M059J (cell line): ENCODE results near the gene HHATL. TPM values are rescaled to one million over a fixed set of nuclear protein-coding genes. Genes with fewer than 3 reads are reported as not detected.

Experiments used
- DNase-seq: peaks from one replicate; pipeline ENCODE4 v3.0.0-alpha.2; 2012; ENCODE audit warnings: low read depth
- total RNA-seq: library from RNA; depleted of rRNA; stranded (reverse); fragments of >200 nt; shearing (Covaris generic); gene quantifications from 2 replicates; pipeline ENCODE4 v1.2.3, GENCODE V29; 2014

Gene HHATL
- total RNA-seq, 1 experiment from 2014 or later, result not detected

DNA sequence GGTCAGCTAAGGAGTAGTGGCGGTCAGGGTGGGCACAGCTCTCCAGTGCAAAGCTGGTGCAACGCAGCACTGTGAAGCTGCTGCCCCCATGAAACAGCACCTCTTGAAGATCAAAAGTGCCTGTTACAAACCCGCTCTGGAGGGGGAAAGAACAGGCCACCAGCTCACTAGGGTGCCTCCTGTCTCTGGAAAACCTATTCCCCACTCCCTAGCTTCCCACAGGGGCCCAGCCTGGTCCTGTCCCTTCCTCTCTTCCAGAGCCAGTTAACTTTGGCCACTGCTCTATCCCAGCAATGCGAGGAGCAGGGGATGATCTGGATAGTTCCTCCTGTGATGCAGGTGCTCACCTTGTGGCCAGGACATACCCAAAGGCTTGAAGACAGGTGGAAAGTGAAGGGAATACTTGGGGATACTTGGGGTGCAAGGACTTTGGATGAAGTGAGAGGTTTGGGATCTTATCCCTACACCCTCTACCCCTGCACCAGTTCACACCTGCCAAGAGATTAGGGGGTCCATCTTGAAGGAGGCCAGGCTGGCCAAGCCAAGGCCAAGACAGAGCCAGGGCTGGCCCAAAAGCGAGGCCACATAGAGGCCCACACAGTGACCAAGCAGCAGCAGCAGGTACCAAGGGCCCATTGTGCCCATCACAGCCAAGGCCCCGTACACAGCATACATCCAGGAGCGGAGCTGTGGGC is 4.2 kb downstream of the HHATL start:
- no peak for DNase-seq

DNA sequence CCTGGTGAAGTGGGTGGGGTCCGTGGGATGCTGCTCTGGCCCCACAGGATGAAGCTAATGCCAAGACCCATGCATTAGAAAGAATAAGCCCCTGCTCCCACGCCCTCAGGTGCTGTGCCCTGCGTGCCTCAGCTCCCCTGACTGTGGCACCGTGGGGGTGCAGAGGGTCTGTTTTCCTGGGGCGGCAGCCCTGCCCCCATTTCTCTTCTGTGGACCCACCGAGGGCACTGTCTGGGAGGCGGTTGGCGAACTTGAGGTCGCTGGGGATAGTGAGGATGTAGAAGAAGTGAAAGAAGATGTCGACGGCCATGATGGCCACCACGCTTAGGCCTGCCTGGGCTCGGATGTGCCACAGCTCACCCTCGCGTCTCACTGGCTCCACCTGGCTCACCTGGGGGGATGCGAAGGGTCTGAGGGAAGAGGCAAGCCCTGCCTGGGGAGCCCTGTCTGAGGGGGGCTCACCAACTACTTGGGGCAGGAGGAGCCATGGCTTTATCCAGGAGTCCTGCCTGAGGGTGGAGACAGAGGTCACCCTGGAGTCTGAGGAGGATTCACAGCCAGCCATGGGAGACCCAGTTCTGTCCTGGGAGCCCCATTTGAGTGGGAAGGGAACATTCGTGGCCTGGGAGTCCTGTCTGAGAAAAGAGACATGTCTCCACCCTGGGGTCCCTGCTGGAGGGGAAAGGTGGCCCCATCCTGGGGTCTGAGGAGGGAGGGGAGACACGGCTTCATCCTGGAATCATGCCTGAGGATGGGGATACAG is 5.1 kb downstream of the HHATL start:
- no peak for DNase-seq

DNA sequence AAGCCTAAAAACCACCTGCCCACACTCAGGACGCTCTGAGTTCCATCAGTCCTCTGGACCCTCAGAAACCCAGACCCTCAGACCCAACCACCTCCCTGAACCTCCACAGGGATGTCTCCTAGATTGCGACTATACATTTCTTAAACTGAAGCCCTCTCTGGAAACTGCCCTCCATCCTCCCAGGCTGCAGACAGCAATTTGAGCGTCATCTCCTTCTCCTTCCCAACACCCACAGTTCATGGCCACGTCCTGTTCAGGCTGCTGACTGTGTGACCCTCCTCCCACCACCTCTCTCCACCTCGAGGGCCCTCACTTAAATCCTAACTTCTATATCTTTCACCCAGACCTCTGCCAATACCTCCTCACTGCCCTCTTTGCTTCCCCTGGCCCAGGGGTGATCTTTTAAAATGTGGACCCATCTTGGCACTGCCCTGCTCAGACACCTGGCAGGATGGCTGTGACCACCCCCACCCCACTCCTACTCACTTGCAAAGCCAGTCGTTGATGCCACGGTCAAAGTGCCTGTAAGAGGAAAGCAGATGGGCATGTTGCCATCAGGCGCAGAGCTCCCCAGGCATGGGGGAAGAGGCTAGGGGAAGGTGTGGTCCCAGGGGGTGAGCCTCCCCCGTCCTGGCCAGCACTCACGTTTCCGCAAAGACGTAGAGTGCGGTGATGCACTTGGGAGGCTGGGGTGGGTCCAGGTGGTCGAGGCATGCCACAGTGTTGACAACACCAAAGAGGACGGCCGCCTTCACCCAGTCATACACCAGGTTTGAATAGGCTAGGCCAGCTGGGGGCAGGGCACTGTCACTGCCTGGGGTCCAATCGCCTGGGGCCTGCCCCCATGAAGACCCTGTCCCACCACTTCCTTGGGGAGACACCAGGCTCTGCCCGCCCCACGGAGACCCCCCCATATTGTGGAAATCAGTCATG is 6.0 kb downstream of the HHATL start:
- no peak for DNase-seq

DNA sequence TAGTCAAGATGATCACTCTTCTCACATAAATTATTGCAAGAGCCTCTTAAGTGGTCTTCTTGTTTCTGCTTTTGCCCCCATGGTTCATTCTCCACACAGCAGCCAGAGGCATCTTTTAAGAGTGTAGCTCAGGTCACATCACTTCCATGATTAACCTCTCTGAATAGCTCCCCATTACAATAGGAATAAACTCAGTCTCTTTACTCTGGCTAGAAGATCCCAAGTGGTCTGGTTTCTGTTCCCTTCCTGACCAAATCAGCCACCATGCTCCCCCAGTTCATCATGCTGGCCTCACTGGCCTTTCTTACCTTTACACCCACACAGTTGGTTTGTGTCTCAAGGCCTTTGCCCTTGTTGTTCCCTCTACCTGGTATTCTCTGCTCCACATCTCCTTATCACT is 8.2 kb downstream of the HHATL start:
- DNase-seq, result no peak

DNA sequence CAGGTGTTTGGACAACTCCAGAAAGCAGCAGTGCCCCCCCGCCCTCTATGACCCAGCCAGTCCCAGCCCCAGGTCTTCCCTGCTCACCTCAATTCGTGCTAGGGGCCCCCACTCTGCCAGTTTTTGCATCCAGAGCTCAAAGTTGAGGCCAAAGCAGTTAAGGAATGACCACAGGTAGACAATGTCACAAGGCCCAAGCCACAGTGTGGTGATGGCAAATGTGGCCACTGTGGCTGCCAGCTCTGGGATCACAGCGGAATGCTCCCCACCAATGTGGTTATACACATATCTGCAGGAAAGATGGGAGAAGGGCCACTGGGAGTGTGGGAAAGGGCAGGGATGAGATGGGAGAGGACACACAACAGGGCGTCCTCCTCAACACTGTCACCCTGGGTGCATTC is 9.1 kb downstream of the HHATL start:
- DNase-seq, result no peak

DNA sequence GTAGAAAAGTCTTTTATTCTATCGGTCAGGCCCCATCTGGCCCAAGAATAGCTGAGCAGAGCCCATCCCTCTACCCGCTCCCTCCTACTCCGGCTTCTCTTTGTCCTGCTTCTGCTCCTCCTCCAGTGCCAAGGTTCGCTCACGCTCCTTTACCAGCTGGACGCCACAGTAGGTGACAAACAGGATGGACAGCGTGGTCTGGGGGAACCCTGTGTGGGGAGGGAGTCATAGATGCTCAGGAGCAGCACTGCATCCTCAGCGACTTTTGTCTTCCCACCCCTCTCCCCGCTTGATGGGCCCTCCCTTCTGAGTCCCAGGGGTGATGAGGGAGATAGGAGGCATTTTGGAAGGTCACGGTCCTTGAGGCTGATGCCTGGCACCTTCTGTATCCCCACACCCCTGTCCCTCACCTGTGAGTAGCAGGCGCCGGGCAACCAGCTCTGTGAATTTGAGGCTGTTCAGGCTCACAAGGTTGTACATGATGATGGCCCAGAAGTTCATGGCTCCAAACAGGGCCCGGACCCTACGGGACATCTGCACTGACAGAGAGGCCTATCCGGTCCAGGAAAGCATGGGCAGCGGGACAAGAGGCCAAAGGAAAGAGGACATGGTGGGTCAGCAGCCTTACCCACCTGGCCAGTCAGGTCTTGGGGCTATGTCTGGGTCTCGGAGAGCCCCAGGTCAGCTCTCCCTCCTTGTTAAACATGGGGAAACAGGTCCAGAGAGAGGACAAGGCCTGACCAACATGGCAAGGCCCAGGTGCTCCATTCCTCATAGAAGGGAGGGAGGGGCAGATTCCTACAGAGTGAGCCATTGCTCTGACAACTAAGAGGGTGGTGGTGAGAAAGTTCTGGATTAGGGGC is 9.7 kb downstream of the HHATL start:
- no peak for DNase-seq

DNA sequence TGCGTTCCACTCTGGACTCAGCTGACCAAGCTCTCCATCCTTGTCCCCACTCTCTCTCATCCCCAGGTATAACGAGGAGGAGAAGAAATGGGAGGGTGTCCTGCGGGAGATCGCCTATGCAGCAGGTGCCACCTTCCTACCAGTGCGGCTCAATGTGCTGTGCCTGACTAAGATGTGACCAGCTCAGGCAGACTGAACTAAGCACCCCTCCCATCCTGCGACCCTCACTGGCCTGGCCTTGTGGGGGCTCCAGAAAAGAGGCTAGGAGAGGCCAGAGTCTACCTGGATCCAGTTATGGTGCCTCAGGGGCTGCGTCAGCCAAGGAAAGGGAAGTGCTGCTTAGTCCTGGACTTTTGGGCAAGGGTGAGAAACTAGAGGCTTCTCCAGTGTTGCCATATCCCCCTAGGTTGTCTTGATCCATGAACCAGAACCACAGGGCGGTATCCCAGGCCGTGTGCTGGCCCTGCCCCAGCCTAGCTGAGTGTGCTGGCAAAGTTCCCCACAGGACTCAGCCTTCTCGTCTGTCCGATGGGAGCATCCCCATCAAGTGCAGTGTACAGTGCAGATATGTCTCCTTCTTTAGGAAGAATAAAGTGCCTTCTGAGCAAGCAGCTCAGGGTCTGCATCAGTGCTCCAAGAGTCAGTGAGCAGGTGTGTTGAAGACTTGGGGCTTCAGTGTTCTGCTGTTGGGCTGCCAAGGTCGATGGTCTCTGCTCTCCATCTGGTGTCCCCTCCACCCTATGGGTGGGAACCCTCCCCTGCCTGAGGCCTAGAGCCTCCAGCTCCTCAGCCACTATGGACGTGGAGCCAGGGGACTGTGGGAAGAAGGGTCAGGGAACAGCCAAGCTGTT is 10.6 kb downstream of the HHATL start:
- no peak for DNase-seq

DNA sequence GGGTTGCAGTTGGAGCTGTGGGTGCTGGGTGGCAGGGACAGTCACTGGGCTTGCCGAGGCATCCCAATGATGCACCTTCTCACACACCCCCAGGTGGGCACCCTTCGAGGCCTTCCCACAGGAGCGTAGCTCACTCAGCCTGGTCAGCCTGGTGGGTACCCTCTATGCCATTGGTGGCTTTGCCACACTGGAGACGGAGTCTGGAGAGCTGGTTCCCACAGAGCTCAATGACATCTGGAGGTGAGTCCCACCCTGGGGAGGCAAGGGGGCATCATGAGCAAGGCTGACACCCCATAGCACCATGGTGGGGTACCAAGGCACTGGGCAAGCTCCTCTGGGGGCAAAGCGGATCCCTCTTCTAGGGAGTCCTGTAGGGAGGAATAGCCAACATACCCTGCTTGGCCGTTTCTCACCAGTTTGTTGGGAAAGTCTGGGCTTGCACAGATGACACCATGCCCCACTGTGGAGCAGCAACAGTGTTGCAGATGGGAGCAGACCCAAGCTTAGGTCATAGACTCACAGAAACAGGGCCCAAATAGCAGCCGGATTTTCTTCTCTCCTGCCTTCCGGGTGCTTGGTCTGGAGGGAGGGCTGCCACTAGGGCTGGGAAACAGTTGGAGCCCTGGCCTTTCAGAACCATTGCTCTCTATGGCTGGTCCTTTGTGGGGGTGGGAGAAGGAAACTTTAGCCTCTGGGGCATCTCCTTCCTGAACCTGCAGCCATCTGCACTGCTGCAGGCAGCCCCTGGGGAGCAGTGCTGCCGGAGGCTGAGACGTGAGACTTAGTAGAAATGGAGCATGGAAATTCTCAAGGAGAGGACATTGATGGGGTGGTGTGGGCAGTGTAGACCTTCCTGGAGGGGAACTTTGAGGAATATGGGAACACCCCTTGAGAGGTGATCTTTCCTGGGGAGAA is 11.6 kb downstream of the HHATL start:
- no peak for DNase-seq

DNA sequence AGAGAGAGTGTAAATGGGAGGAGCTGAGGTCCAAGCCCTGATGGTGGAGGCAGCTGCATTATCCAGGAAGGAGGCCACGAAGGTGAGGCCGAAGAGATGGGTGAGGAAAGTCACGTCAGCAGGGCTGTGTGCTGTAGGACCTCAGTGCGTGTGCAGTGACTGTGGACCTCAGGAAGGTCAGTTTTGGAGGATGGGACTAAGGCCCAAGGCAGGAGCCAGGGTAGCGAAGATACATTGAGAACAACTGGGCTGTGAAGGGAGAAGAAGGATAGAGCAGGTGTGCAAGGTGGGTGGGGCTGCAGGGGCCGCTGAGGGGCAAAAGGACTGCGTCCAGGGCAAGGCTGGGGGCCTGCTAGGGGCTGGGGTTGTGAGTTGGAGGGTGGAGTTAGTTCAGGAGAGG is 12.4 kb downstream of the HHATL start:
- no peak for DNase-seq

DNA sequence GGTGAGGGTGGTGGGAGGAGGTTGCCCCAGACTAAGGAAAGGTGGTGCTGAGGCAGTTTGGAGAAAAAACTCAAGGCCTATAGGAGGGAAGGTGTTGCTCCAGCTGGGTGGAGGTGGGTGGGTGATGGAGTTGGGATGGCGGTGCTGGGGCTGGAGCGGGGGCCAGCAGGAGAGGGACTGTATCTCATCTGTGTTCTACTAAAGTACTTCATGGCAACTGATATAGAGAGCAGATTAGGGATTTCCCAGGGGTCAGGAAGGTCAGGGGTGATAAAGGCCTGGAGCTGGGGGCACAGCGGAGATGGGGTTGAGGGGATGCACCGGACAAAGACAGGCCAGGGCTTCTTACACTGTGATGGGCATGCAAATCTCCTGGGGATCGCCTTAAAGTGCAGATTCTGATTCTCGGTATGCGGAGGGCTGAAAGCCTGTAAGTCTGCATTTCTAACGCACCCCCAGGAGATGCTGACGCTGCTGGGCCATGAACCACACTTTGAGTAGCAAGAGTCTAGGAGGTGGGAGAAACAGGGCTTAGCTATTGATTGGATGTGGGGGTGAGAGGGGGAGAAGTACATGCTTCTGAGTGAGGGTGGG is 13.1 kb downstream of the HHATL start:
- DNase-seq, result no peak

DNA sequence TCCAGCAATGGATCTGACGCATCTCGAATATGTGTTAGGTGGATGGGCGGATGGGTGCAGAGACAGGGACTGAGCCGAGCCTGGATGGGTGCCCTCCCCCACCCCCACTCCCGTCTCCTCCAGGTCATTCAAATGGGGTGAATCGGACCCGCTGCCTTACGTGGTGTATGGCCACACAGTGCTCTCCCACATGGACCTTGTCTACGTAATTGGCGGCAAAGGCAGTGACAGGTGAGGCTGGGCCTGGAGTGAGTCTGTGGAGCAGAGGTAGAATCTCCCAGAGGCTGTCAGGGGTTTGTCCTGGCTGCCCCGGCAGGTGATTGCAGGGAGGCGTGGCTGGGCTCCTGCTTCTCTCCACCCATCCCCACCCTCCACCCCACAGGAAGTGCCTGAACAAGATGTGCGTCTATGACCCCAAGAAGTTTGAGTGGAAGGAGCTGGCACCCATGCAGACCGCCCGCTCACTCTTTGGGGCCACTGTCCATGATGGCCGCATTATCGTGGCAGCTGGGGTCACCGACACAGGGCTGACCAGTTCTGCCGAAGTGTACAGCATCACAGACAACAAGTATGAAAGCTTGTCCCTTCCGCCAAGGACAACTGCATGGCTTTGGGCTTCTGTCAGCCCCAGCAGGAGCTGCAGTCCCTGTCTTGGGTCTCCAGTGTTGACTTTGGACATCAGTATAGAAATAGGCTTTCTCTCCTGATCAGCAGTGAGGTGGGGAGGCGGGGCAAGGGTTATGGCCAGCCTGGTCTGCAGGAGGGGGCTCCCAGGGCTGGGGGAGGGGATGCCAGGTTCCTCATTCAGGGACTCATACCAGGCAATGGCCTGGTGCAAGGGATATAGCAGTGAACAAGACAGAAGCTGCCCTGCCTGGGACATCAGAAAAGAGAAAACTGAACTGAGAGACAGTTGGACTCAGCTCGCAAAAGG is 13.8 kb downstream of the HHATL start:
- DNase-seq, result no peak

DNA sequence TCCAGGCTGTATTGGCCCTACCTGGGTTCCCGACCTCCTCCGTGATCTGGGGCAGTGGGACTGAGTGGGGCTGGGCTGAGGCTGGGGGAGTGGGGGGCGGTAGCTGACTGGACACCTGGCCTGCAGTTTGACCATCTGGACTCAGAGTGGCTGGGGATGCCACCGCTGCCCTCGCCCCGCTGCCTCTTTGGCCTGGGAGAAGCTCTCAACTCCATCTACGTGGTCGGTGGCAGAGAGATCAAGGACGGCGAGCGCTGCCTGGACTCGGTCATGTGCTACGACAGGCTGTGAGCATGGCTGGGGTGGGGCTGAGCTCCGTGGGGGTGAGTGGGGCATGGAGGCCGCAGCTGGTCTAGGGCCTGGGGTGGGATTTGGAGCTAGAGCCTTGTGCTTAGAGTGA is 14.6 kb downstream of the HHATL start:
- DNase-seq, result no peak

DNA sequence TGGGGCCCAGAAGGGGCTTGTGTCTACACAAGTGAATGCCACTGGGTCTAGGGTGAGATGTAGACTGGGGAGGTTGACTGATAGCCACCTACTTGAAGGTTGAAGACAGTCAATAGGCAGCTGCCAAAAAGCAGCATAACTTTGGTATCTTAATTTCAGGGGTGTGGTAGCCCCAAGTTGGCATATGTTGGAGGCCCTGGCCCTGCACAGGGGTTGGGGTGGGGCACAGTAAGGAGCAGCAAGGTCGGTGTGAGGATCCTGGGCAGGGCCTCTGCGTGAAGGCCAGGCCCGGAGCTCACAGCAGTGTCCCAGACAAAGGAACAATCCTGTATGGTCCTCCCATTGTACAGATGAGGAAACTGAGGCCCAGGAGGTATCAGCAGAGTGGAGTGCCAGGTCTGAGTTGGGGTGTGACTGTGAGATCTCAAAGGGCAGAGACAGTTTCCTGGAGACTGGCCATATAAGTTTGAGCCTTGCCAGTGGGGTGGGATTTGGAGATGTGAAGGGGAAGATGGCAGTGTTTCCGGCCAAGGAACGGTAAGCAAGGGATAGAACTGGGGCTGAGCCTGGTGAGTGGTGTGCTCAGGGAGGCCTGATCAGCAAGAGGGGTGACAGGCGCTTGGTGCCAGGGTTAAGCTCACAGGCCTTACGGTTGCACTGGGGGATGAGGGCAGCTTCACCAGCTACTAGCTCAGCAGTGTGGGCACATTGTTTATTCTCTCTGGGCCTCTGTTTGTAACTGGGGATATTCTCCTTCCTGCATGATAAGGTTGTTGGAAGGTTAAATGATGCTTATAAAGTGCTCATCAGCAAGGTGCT is 15.6 kb downstream of the HHATL start:
- no peak for DNase-seq

DNA sequence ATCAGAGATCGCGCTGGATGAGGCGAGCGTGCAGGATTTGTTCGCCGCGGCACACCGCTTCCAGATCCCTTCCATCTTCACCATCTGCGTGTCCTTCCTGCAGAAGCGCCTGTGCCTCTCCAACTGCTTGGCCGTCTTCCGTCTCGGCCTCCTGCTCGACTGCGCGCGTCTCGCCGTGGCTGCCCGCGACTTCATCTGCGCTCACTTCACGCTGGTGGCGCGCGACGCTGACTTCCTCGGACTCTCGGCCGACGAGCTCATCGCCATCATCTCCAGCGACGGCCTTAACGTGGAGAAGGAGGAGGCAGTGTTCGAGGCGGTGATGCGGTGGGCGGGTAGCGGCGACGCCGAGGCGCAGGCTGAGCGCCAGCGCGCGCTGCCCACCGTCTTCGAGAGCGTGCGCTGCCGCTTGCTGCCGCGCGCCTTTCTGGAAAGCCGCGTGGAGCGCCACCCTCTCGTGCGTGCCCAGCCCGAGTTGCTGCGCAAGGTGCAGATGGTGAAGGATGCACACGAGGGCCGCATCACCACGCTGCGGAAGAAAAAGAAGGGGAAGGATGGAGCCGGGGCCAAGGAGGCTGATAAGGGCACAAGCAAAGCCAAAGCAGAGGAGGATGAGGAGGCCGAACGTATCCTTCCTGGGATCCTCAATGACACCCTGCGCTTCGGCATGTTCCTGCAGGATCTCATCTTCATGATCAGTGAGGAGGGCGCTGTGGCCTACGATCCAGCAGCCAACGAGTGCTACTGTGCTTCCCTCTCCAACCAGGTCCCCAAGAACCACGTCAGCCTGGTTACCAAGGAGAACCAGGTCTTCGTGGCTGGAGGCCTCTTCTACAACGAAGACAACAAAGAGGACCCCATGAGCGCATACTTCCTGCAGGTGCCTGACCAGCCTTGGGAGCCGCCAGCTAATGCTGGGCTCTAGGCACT is 16.4 kb downstream of the HHATL start:
- DNase-seq, result no peak

DNA sequence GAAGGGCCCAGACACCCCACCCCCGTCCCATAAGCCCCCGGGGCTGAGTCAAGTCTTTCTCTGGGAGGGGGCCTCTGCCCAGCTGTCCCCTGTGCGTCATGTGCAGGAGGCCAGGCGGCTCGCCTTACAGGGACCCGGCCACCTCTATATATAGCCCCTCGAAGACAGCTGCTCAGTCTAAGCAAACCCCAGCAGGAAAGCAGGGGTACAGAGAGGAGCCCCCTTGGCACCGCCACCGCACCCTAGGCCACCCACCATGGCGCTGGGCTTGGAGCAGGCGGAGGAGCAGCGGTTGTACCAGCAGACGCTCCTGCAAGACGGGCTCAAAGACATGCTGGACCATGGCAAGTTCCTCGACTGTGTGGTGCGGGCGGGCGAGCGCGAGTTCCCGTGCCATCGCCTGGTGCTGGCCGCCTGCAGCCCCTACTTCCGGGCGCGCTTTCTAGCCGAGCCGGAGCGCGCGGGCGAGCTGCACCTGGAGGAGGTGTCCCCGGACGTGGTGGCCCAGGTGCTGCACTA is 17.2 kb downstream of the HHATL start, which contains the start of gene KLHL40:
Gene KLHL40, plus strand, starts transcription at position 175 of the 519 bp plus-strand sequence. Its CDS starts 82 bp downstream, at position 257.
- DNase-seq, result no peak
